HepG2 (cell line): ENCODE results near the gene S1PR5. TPM values are rescaled to one million over a fixed set of nuclear protein-coding genes. Genes with fewer than 3 reads are reported as not detected.

Experiments used
- ARNTL ChIP-seq: sonication (generic); formaldehyde crosslinking; IDR thresholded peaks from 2 replicates; pipeline ENCODE4 v1.4.0; 2020; ENCODE audit warnings: mild to moderate bottlenecking, missing genetic modification reagents
- HOXA5 ChIP-seq: sonication (generic); formaldehyde crosslinking; IDR thresholded peaks from 2 replicates; pipeline ENCODE4 v1.4.0; 2020; ENCODE audit warnings: missing genetic modification reagents
- NFE2 ChIP-seq: sonication (generic); formaldehyde crosslinking; IDR thresholded peaks from 2 replicates; pipeline ENCODE4 v1.4.0; 2020; ENCODE audit warnings: missing genetic modification reagents
- PITX1 ChIP-seq: sonication (generic); formaldehyde crosslinking; IDR thresholded peaks from 2 replicates; pipeline ENCODE4 v1.5.1; 2020; ENCODE audit warnings: mild to moderate bottlenecking, missing genetic modification reagents
- POGZ ChIP-seq: sonication (generic); formaldehyde crosslinking; IDR thresholded peaks from 2 replicates; pipeline ENCODE4 v1.4.0; 2020; ENCODE audit warnings: mild to moderate bottlenecking, missing genetic modification reagents
- PRDM10 ChIP-seq: sonication (generic); formaldehyde crosslinking; IDR thresholded peaks from 2 replicates; pipeline ENCODE4 v1.4.0; 2020; ENCODE audit warnings: low read depth, missing genetic modification reagents
- SUZ12 ChIP-seq: fragments of 150-350 bp; IDR thresholded peaks from 2 replicates; pipeline ENCODE4 v1.6.1; 2014; ENCODE audit warnings: low read depth, low read length
- TFDP1 ChIP-seq: IDR thresholded peaks from 2 replicates; pipeline ENCODE4 v1.6.1; 2016; ENCODE audit warnings: missing compliant biosample characterization, missing genetic modification reagents, borderline replicate concordance
- U2AF2 ChIP-seq: fragments of 200-400 bp; formaldehyde crosslinking; IDR thresholded peaks from 2 replicates; pipeline ENCODE4 v1.6.1; 2017; ENCODE audit warnings: low read depth, mild to moderate bottlenecking, low read length
- ZFP62 ChIP-seq: sonication (generic); formaldehyde crosslinking; IDR thresholded peaks from 2 replicates; pipeline ENCODE4 v1.4.0; 2020; ENCODE audit warnings: missing genetic modification reagents
- ZNF784 ChIP-seq: sonication (generic); formaldehyde crosslinking; IDR thresholded peaks from 2 replicates; pipeline ENCODE4 v1.5.1; 2020; ENCODE audit warnings: missing genetic modification reagents, mild to moderate bottlenecking, borderline replicate concordance
- polyA plus RNA-seq, 8 experiments: library from polyadenylated mRNA; depleted of rRNA in 3 of 8; stranded (reverse) in 7 of 8; unstranded in 1 of 8; fragments of >200 nt; fragmentation: Illumina TruSeq in 4 of 8; extraction: Trizol in 4 of 8; gene quantifications; 2 replicates each; pipeline versions ENCODE4 v1.2.1 to v1.2.3, GENCODE V29; 2011 to 2016; ENCODE audit warnings: low read depth in 4 of 8, missing spikeins in 1 of 8, mixed read lengths in 1 of 8; ENCODE audit not compliant: insufficient read depth in 1 of 8
- total RNA-seq, 5 experiments: library from RNA; depleted of rRNA; stranded (reverse); fragments of >200 nt; fragmentation: Illumina TruSeq; extraction: Trizol; gene quantifications; 2 replicates each; pipeline ENCODE4 v1.2.3, GENCODE V29; 2016; ENCODE audit warnings: low read depth in 1 of 5
- TF ChIP-seq, protein P1 (sequence below), 2 experiments: sonication (generic) in 1 of 2; formaldehyde crosslinking in 1 of 2; IDR thresholded peaks; 2 replicates each; pipeline versions ENCODE4 v1.6.1 to v1.9.0; 2014 to 2022; ENCODE audit warnings: antibody characterized with exemption in 1 of 2, borderline replicate concordance in 1 of 2, inconsistent platforms in 1 of 2, low read depth in 1 of 2, missing genetic modification reagents in 1 of 2
- TF ChIP-seq, protein P2 (sequence below): sonication (generic); formaldehyde crosslinking; IDR thresholded peaks from 2 replicates; pipeline ENCODE4 v1.5.1; 2020; ENCODE audit warnings: mild to moderate bottlenecking, missing genetic modification reagents, borderline replicate concordance

Gene S1PR5
- total and polyA plus RNA-seq, 2 of the 13 experiments (the other 11 are each of a cell fraction or from before 2014, with no cell fraction given): 0.04 TPM; not detected in 1

DNA sequence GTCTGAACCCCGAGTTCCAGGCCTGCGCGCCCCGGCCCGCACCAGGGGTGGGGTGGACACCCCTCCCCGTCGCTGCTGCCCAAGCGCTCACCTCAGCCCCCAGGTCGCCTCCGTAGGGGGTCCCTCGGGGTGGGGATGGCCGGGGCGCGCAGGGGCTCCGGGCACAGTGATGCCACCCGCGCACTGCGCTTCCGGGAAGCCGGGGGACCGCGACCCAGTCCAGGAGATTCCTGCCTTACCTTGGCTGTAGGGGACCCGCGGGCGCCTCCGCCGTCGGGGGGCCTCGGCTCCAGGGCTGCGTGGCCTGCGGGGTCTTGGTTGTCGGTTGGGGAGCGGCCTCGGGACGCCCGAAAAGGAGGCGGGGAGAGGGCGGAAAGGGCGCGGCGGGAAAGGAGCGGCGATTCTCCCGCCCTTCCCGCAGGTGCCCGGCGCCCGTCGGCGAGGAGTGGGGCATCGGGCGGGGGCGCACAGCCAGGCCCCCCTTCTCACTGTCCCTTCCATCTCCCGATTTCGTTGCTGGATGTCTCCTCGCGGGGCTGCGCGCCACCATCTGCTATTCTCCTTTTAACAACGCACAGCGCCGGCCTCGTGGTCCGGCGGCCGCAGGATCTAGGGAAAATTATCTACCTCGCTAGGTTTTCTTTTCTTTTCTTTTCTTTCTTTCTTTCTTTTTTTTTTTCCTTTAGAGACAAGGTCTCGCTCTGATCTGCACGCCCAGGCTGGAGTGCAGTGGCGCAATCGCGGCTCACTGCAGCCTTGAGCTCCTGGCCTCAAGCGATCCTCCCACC lies 14.1 kb downstream of the S1PR5 start, which contains the start of gene KEAP1 (continued):
- TF ChIP-seq, protein P1, sequence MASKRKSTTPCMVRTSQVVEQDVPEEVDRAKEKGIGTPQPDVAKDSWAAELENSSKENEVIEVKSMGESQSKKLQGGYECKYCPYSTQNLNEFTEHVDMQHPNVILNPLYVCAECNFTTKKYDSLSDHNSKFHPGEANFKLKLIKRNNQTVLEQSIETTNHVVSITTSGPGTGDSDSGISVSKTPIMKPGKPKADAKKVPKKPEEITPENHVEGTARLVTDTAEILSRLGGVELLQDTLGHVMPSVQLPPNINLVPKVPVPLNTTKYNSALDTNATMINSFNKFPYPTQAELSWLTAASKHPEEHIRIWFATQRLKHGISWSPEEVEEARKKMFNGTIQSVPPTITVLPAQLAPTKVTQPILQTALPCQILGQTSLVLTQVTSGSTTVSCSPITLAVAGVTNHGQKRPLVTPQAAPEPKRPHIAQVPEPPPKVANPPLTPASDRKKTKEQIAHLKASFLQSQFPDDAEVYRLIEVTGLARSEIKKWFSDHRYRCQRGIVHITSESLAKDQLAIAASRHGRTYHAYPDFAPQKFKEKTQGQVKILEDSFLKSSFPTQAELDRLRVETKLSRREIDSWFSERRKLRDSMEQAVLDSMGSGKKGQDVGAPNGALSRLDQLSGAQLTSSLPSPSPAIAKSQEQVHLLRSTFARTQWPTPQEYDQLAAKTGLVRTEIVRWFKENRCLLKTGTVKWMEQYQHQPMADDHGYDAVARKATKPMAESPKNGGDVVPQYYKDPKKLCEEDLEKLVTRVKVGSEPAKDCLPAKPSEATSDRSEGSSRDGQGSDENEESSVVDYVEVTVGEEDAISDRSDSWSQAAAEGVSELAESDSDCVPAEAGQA (IDR thresholded peaks at IDR 0.05; ENCODE audit: low read depth): no peak
- TF ChIP-seq, protein P1 (CRISPR knock-in tag; IDR thresholded peaks at IDR 0.05; ENCODE audit: borderline replicate concordance): peak; percentile 83; the same call in 1 of the 2 replicates
- TF ChIP-seq ARNTL (CRISPR knock-in tag) (peak; percentile 26; the same call in 1 of the 2 replicates), PRDM10 (no peak; the same call in 1 of the 2 replicates), NFE2 (CRISPR knock-in tag) (no peak), HOXA5 (CRISPR knock-in tag) (peak; percentile 44; the same call in 1 of the 2 replicates), ZNF784 (CRISPR knock-in tag) (no peak; the same call in 1 of the 2 replicates), POGZ (CRISPR knock-in tag) (peak; percentile 34; the same call in 1 of the 2 replicates), SUZ12 (no peak), PITX1 (CRISPR knock-in tag) (peak; percentile 61), U2AF2 (peak; percentile 83; the same call in 1 of the 2 replicates), TFDP1 (CRISPR knock-in tag) (peak; percentile 84; the same call in 1 of the 2 replicates), ZFP62 (no peak)
- TF ChIP-seq, protein P2, sequence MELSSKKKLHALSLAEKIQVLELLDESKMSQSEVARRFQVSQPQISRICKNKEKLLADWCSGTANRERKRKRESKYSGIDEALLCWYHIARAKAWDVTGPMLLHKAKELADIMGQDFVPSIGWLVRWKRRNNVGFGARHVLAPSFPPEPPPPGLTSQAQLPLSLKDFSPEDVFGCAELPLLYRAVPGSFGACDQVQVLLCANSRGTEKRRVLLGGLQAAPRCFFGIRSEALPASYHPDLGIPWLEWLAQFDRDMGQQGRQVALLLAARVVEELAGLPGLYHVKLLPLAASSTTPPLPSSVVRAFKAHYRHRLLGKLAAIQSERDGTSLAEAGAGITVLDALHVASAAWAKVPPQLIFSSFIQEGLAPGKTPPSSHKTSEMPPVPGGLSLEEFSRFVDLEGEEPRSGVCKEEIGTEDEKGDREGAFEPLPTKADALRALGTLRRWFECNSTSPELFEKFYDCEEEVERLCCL (CRISPR knock-in tag): no peak
